Psoas muscle (tissue), 8 donors: ENCODE results near the gene MROH8. TPM values are rescaled to one million over a fixed set of nuclear protein-coding genes. Genes with fewer than 3 reads are reported as not detected.

Experiments
- ATAC-seq, 4 donors: fragments of 200-7000 bp; cut with Tn5 transposase; one replicate each; pipeline ENCODE4 v1.9.1; 2020; ENCODE audit warnings: moderate library complexity in 3 of 4, mild to moderate bottlenecking in 2 of 4
- DNase-seq, 2 donors: peaks; one replicate each; pipeline ENCODE4 v3.0.0-alpha.2; 2020
- H3K27ac ChIP-seq: fragments of 200-600 bp; one replicate; pipeline ENCODE4 v1.8.0; 2022
- H3K27me3 ChIP-seq, 3 donors: fragments of 200-600 bp in 1 of 3; one replicate each; pipeline versions ENCODE4 v1.6.1 to v1.8.0; 2013 to 2022; ENCODE audit warnings: low read length in 2 of 3, mild to moderate bottlenecking in 2 of 3, moderate library complexity in 1 of 3; ENCODE audit not compliant: insufficient read depth in 3 of 3
- H3K36me3 ChIP-seq, 2 donors: fragments of 200-600 bp in 1 of 2; one replicate each; pipeline versions ENCODE4 v1.6.1 to v1.8.0; 2013 to 2022; ENCODE audit warnings: low read depth in 1 of 2, mild to moderate bottlenecking in 1 of 2, moderate library complexity in 1 of 2; ENCODE audit not compliant: insufficient read depth in 1 of 2
- H3K4me1 ChIP-seq: fragments of 200-600 bp; one replicate; pipeline ENCODE4 v1.8.0; 2022
- H3K4me3 ChIP-seq: fragments of 200-600 bp; one replicate; pipeline ENCODE4 v1.8.0; 2022; ENCODE audit warnings: mild to moderate bottlenecking
- H3K9me3 ChIP-seq: fragments of 200-600 bp; one replicate; pipeline ENCODE4 v1.8.0; 2022
- CTCF ChIP-seq: fragments of 200-600 bp; IDR thresholded peaks from one replicate; pipeline ENCODE4 v1.8.0; 2022; ENCODE audit warnings: antibody characterized with exemption
- WGBS, 3 donors: extraction: QIAGEN DNeasy Blood & Tissue Kit; methylation state at CpG; one replicate each; pipeline versions ENCODE4 v1.1.6 to v1.1.7; 2013; 5-methylcytosine and 5-hydroxymethylcytosine counted together
- intact Hi-C, 2 donors: fragments of 100-400 bp; cut with DNase I; formaldehyde crosslinking; loops; one replicate each; pipeline versions ENCODE4 v1.11.0 to v1.14.2; 2022
- long read RNA-seq, 2 donors: library from polyadenylated mRNA; unstranded; transcript quantifications; one replicate each; pipeline ENCODE4 v2.0.0, GENCODE V29; 2021
- polyA plus RNA-seq, 3 donors: library from polyadenylated mRNA; stranded (reverse); fragments of 200-250 nt; gene quantifications; one replicate each; pipeline ENCODE4 v1.2.3, GENCODE V29; 2013
- total RNA-seq, 4 donors: library from RNA; stranded (reverse); fragmentation: NEBNext Ultra II Directional in 2 of 4; extraction: Animal tissue kit (Norgen Biotek cat#: 25700) in 2 of 4; gene quantifications; one replicate each; pipeline versions ENCODE4 v1.2.1 to v1.2.4, GENCODE V29; 2021 to 2023
- donor health status: healthy with polysubstance abuse.
- donor health status: DM: no; HTN: no; CAD: no; lungs with moderate emphysema.
- donor health status: Bipolar disorder and iron deficiency.
- donor health status: healthy.
- donor health status: DM: yes; HTN: yes; CAD: no.
- donor health status: DM: no; HTN: no; CAD: no.
- donor health status: DM: no; HTN: no; CAD: no.
- donor health status: DM: yes; HTN: yes; CAD: no.

MROH8 gene
- 1 to 10 TPM; 4.1 to 5.5 (median 4.8) TPM for total RNA-seq
- 1 to 10 TPM in 2 of 3 donors, under 1 TPM in 1; 0.99 to 3.7 (median 3.4) TPM for polyA plus RNA-seq
- long read RNA-seq, donor 1, partial matches to known transcripts: 0 of 2 reads
- long read RNA-seq, donor 1, other reads (novel, unspliced or antisense): 1 of 2 reads
- long read RNA-seq, donor 2, partial matches to known transcripts: 0 of 5 reads
- long read RNA-seq, donor 2, other reads (novel, unspliced or antisense): 2 of 5 reads

DNA sequence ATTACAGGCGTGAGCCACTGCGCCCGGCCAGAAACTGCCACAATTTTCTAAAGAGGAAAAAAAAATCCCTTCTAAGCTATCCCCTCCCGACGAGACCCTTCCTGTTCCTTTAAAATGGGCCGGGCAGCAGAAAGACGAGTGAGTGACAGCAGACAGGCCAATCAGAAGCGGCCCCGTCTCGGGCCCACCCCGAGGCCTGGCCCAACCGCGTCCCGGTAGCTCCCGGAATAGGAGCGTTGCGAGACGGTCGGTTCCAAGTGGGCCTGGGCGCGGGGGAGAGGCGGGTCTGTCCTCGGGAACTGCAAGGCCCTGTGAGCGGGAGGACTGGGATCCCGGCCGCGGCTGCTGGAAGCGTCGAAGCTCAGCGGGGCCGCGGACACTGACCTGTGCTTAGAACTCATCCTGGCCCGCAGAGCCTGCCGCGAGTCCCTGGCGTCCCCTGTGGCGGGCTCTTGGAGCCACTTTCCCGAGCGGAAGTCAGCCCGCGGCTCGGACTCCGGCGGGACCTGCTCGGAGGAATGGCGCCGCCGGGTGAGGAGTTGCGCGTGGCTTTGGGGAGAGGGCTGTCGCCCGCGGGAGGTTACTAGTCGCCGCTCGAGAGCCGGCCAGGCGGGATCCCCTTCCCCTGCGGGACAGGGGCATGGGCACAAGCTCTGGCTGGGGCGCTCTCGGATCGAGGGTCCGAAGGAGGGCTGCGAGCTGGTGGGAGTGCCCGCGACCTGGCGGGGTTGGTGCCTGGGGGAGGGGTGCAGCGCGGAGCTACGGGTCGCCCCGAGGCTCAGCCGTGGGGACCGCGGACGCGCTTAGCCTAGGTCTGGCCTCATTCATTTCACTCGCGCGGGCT is at the start of gene MROH8, which contains the start of gene RPN2:
Gene MROH8 (minus strand): TSS at position 710 of the 844 bp plus-strand sequence.
Gene RPN2 (plus strand): TSS at position 492 of the 844 bp plus-strand sequence. CDS start 27 bp downstream, at position 519.
- peak; percentile 5 for TF ChIP-seq CTCF
- Histone ChIP-seq H3K27ac (peak within 1 kb of the TSS; percentile 99), H3K4me3 (peak within 1 kb of the TSS; percentile 87), H3K27me3 (no peaks in the 10 kb centered on the region), H3K36me3 (peaks cover 0 to 4% of the 10 kb centered on the region in 2 donors), H3K4me1 (peaks cover 32% of the 10 kb centered on the region), H3K9me3 (no peaks in the 10 kb centered on the region)
- DNase-seq (peak; percentile 98 to 99), ATAC-seq (peak; percentile 95 to 97 (median 96))
- intact Hi-C loops: no loop called here
- 0% methylated on average over 71 to 80 of the region's 80 CpGs for WGBS, 3 donors

DNA sequence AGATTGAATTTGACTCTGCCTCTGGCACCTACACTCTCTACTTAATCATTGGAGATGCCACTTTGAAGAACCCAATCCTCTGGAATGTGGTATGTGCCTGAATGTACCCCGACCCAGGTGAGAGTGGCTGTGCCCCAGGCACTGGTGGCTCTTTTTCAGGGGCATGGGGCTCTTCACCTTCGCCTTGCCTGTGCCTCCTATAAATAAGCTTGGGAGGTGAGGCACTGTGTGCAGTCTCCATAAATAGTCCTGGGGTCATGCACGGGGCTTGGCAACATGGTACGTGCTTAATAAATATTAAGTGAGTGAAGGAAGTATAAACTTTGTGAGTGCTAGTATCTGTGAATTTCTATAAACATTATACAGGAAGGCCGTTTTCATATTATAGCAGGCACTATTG is 49.3 kb upstream of the MROH8 start:
- peak in 1 of 2 donors; percentile 61 for DNase-seq
- H3K36me3 ChIP-seq: peaks cover 28 to 95% of the 10 kb centered on the region in 2 donors
- intact Hi-C loops: loop anchor here in 1 of 2 donors (5.0 kb wide), 1 partner anchor 36 kb away; no protein-coding TSS in a partner anchor
- H3K4me3 ChIP-seq: peak overlapping the region; percentile 19
- peaks cover 69% of the 10 kb centered on the region for H3K4me1 ChIP-seq
- no peaks in the 10 kb centered on the region for H3K9me3 ChIP-seq
- 35 to 38% (median 38%) methylated on average over 5 of the region's 5 CpGs for WGBS, 3 donors
- no peaks in the 10 kb centered on the region for H3K27me3 ChIP-seq
- ATAC-seq: peak; percentile 56 to 86 (median 84)
- H3K27ac ChIP-seq: peak overlapping the region; percentile 88
- no peak for TF ChIP-seq CTCF

GRCh38 chr20:37228082-37228481 is 48.7 kb upstream of the MROH8 start:
- peaks cover 28 to 95% of the 10 kb centered on the region in 2 donors for H3K36me3 ChIP-seq
- ATAC-seq: peak in 3 of 4 donors; percentile 42 to 53 (median 51)
- 27 to 37% (median 34%) methylated on average over 6 of the region's 6 CpGs for WGBS, 3 donors
- no peak for TF ChIP-seq CTCF
- H3K4me3 ChIP-seq: peak overlapping the region; percentile 19
- no peaks in the 10 kb centered on the region for H3K27me3 ChIP-seq
- no peak for DNase-seq
- no peaks in the 10 kb centered on the region for H3K9me3 ChIP-seq
- peak overlapping the region; percentile 88 for H3K27ac ChIP-seq
- intact Hi-C loops: loop anchor here in 1 of 2 donors (5.0 kb wide), 1 partner anchor 36 kb away; no protein-coding TSS in a partner anchor
- peaks cover 68% of the 10 kb centered on the region for H3K4me1 ChIP-seq

DNA sequence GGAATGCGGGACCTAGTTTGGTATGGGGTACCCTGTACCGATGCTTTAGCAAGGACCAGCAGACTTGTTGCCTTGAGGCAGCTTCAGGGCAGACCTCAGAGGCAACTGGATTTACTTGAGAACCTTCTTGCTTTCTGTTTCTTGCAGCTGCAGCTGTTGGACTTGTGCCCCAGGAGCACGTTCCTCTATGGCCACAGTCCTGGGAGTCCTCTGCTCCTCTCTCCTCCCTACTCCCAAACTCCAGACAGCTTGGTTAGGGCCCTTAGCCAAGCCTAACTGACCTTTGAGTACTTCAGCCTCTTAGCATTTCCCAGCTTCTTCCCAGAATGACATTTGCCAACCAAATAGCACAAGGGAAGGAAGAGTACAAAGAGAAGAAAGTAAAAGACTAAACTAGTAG is 47.5 kb upstream of the MROH8 start:
- 64 to 74% (median 69%) methylated on average over 3 of the region's 3 CpGs for WGBS, 3 donors
- peaks cover 74% of the 10 kb centered on the region for H3K4me1 ChIP-seq

More for the DNA sequence above, 47.5 kb upstream of the MROH8 start:
- intact Hi-C loops: loop anchor here in 1 of 2 donors (5.0 kb wide), 1 partner anchor 35 kb away; no protein-coding TSS in a partner anchor
- peak; percentile 25 to 76 for DNase-seq
- Histone ChIP-seq H3K27me3 (no peaks in the 10 kb centered on the region), H3K4me3 (no peak overlapping the region), H3K27ac (peak overlapping the region; percentile 42), H3K36me3 (peaks cover 28 to 86% of the 10 kb centered on the region in 2 donors), H3K9me3 (no peaks in the 10 kb centered on the region)
- ATAC-seq: no peak
- TF ChIP-seq CTCF: no peak
